Ecto neural progenitor cell (in vitro differentiated cells): Measurements from ENCODE around the gene REC8.
"Not testable (repeated sequence)": the region's sequence is repeated elsewhere in the genome, so short reads cannot be mapped to it uniquely, and the experiment has no call there.

Source experiments
- DNase-seq: peaks from one replicate; pipeline ENCODE4 v3.0.0-alpha.2; 2018; ENCODE audit warnings: low spot score

REC8 gene

GRCh38 chr14:24184104-24184970 lies 12.5 kb downstream of the REC8 start:
- DNase-seq: no peak

DNA sequence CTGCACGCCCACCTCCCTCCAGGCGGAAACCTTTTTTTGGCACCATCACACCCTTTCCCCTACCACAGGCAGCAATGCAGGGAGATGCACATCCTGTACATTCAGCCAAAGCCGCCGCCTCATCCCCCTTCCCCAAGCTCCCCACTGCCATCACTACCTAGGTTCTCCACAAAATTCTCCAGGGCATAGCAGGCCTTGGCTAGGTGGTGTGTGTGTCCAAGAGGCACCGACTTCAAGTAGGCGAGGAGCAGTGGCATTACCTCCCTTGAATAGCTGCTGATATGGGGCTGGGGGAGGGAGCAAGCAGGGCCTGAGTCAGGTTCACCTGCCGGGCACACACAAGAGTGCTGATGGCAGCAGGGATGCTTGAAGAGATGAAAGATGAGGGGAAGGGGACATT lies 13.1 kb downstream of the REC8 start:
- no peak for DNase-seq

GRCh38 chr14:24185741-24186140 lies 13.9 kb downstream of the REC8 start:
- no peak for DNase-seq

- DNase-seq: no peak
Observed at GRCh38 chr14:24186831-24187538, 15.1 kb downstream of the REC8 start.

GRCh38 chr14:24187539-24187915 lies 15.6 kb downstream of the REC8 start:
- DNase-seq: no peak

DNA sequence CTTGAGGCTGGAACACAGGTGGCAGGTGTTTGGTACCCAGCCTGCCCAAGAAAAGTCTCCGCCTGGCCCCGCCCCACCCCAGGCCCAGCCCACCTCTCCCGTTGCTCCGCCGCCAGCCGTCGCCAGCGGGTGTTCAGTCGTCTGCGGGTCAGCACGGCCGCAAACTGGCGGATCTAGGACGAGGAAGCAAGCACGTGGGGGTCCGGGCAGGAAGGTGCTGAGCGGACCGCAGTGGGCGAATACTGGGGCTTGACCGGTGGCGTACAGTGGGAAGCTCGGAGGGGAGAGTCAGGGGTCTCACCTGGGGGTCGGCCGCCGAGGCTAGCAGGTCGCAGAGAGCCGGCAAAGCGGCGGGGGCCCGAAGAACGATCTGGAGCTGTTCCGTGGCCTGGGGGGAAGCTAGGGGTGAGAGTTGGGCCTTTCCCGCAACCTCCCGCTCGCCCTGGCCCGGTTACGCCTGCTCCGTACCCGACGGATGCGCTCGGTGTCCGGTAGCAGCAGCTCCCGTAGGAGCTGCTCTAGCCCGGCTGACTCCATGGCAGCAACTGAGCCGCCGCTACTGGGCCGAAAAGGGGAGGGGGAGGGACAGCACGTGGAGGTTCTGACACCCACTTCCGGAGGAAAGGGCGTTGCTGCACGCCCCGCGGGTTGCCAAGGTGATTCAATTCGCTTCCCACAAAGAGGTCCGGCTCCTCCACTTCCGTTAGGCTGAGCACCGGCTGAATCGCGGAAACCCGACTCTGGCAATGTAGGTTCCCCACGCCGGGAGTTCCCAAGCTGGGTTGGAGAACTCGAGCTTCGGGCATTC lies 16.6 kb downstream of the REC8 start, which contains the start of gene IPO4:
IPO4 (minus strand) TSS at position 566 of the 808 bp plus-strand sequence; CDS start at position 537, 29 bp downstream.
- peak; percentile 96 for DNase-seq

- no peak for DNase-seq
Observed at GRCh38 chr14:24189059-24189375, 17.1 kb downstream of the REC8 start.

DNA sequence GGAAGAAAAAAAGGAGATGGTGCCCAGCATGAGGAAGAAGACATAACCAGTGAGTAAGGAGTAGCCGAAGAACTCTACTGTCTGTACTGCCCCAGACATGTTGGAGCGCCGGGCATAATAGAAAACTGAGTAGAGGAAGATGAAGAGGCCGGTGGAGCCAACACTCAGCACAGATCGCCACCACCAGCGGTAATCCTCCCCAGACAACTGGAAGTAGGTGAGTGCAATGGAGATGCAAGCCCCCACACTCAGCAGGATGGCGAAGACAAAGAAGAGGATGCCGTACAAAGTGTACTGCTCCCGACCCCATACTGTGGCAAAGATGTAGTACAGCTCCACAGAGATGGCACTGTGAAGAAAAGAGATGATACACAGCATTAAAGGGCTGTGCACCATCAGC lies 17.6 kb downstream of the REC8 start:
- no peak for DNase-seq

DNA sequence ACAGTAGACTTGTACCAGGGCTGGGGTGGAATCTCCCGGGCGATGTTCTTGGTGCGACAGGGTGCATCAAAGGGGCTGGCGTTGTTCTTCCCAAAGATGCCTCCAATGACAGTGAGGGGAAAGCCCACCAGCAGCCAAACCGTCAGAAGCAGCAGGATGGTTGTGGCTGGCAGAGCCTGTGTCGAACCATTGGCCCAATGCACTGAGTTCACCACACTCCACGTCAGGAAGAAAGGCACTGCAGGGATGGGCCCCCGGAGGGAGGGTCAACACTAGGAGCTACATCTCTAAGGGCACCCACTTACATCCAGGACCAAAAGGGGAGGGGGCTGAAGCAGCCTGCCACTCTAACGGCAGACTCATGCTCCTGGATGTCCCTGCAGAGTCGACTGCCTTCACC lies 18.5 kb downstream of the REC8 start:
- DNase-seq: no peak

GRCh38 chr14:24192933-24193332 lies 21.1 kb downstream of the REC8 start:
- no peak for DNase-seq

- no peak for DNase-seq
Observed at GRCh38 chr14:24194186-24194872, 22.4 kb downstream of the REC8 start.

DNA sequence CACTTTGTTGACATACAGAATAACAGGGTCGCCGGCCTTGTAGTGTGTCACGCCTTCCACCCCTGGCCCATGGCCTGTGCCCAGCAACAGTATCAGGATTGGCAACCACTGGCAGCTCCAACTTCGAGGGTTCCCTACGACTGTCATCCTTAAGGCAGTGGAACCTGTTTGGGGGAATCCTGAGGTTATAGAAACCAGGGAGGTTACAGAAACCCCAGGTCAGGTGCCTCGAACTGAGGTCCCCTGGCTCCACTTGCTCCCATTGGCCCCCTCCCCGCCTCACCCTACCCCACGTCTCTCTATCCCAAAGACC lies 22.9 kb downstream of the REC8 start:
- DNase-seq: no peak

GRCh38 chr14:24195186-24196070 lies 23.5 kb downstream of the REC8 start, which contains the start of gene TM9SF1:
TSS of gene TM9SF1 (minus strand) at chr14:24195441. CDS start at chr14:24195019, 422 bp downstream.
- DNase-seq: peak; percentile 90

DNA sequence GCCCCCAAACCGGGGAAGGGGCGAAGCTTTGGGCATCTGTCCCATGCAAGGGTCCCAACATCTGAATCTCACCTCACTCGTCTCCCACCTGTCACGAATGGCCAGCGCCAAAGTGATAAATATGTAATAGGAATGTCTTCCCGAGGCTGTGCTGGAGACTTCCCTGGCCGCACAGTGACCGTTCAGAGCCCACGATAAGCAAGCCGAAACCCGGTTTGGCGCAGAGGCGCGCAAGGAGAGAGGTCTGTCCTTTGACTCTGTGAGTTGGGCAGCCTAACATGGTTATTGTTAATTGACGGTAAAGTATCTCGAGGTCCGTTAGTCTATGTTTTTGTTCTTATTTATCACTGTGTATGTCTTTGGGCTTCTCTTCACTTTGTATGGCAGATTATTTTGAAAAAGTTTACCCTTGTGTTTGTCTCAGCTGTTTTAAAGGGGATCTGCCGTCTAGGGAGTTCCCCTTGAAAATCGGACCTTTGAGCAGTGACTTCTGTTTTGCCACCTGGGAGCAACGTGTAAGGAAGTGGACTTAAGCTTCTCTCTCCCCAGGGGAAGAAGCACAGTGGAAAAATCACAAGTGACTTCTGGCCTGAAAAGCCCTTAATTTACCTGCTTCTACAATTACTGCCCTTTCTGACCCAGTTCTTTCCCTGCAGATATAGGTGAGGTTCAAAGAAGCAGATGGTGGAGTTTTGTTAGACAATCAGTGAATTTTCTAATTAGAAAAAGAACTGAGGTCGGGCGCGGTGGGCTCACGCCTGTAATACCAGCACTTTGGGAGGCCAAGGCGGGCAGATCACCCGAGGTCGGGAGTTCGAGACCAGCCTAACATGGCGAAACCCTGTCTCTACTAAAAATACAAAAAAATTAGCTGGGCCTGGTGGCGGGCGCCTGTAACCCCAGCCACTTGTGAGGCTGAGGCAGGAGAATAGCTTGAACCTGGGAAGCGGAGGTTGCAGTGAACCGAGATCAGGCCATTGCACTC lies 24.5 kb downstream of the REC8 start:
- DNase-seq: no peak

DNA sequence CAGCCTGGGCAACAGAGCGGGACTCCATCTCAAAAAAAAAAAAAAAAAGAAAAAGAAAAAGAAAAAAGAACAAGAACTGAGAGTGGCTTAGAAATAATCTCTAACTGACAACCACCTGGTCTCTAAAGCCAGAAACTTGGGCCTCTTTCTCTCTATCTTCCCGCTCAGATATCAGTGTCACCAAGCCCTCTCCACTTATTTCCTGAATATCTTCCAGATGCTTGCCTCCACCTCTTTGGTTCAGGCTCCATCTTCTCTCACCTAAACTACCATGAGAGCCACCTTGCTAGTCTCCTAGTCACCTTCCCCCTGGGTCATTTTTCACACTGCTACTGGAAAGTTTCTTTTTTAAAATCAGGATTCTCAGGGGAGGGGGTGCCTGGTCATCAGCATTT lies 25.2 kb downstream of the REC8 start:
- DNase-seq: no peak

GRCh38 chr14:24198814-24199524 lies 27.1 kb downstream of the REC8 start:
- DNase-seq: no peak

DNA sequence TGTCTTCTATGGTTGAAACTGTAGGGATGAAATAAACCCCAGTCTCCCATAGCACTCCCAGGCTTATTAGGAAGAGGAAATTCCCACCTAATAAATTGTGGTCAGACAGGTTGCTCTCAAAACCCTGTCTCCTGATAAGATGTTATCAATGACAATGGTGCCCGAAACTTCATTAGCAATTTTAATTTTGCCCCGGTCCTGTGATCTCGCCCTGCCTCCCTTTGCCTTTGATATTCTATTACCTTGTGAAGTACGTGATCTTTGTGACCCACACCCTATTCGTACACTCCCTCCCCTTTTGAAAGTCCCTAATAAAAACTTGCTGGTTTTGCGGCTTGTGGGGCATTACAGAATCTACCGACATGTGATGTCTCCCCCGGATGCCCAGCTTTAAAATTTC lies 30.7 kb downstream of the REC8 start:
- not testable (repeated sequence) for DNase-seq

- not testable (repeated sequence) for DNase-seq
Observed at GRCh38 chr14:24203249-24203886, 31.5 kb downstream of the REC8 start.
